Measurements from ENCODE around the gene TAAR8.
"Not testable (repeated sequence)": the region's sequence is repeated elsewhere in the genome, so short reads cannot be mapped to it uniquely, and the experiment has no call there.

TAAR8 gene

DNA sequence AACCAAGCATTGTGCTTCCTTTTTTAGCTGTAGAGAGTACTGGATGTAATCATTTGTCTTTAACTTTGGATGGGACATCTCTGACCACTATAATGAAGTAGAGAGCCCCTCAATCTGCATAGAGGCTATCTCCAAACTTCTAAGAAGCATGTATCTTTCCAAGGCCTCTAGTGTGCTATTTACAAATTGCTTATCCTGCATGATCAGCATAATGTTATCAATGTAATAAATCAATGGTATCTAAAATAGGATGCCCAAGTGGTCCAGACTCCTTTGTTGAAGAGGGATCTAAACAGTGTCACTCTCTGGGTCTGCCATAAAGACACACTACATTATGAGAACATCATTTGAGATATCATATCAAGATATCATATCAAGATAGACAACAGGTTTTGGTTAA is 7.6 kb upstream of the TAAR8 start:
- DNase-seq (ENCODE audit: low read depth in 2 of 2): no peak

DNA sequence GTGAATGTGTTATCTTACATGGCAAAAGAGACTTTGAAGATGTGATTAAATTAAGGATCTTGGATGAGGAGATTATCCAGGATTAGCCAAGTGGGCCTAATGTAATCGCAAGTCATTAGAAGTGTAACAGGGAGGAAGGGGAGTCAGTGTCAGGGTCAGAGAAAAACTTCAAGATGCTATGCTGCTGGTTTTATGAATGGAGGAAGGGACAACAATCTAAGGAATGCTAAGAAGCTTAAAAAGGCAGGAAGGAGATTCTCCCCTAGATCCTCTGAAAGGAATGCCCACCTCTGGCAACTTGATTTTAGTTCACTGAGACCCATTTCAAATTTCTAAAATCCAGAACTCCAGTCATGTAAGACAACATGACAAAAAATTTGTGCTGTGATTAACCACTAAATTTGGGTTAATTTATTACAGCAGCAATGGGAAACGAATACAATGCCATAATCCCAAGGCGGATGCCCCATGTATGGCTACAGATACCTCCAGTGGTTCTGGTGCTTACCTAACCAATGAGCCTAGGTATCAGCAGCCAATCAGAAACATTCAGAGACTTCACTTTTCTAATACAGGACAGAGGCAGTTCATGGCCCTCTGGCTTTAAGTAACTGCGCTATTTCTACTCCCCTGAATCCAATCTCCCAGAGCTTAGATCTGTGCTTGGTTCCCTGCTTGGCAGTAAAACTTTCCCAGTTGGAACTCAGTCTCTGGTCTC is 3.6 kb upstream of the TAAR8 start:
- no peak for DNase-seq (ENCODE audit: low read depth in 2 of 2)

DNA sequence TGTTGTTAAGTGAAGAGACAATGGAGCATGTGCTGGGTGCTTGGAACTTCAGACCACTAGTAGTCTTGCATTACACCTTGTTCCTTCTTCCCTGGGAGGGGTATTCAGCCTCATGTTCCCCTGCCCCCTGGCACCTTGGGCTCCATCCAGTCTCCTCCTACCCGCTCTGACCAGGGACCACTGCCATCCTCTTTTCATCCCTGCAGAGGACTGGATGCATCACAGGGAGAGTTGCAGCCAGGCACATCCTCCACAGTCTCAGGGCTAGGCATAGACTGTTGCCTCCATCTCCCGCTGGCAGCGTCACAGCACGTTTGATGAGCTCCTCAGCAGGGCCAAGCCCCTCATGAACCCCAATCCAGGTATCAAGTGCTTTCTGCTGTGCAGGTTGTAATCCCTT is 1.3 kb upstream of the TAAR8 start:
- no peak for DNase-seq (ENCODE audit: low read depth in 2 of 2)

DNA sequence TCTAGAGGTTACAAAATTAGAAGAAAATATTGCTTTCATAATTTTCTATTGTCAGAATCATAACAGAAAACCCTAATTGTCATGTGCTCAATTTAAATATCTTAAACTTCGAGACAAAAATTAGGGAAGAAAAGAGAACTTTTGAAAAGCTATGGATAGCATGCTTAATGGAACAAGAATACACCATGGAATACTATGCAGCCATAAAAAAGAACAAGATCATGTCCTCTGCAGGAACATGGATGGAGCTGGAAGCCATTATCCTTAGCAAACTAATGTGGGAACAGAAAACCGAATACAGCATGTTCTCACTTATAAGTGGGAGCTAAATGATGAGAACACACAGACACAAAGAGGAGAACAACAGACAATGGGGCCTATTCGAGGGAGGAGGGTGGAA is 7.6 kb downstream of the TAAR8 start:
- DNase-seq (ENCODE audit: low read depth in 2 of 2): not testable (repeated sequence)

DNA sequence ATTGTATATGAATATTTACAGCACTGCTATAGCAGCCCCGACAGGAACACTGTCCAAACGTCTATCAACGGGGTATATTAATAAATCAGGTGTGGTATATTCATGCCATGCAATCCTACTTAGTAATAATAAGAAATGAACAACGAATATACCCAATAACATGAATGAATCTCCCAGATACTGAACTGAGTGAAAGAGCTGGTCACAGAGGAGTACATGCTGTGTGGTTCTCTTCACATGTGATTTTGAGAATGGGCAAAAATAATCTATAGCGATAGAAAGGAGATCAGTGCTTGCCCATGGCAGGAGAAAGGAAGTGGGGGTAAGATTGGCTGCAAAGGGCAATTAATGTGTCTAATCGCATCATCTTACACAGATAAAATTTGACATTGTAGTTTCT is 13.9 kb downstream of the TAAR8 start:
- no peak for DNase-seq (ENCODE audit: low read depth in 2 of 2)

DNA sequence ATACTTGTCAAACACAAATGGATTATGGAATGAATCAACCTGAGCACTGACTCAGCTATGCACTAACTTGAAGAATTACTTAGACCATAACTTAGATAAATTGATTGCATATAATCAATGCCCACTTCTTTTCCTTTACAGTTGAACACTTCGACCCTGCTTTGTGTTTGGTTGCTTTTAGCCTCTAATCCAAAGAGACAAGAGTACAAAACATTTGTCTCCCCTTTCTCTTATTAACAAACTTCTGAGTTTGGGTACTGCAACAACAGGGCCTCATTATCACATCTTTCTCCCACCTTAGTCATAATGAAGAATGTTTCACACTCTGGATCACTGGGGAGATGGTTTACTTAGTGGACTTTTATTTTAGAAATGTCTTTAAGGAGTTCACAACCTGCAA is 15.1 kb downstream of the TAAR8 start:
- no peak for DNase-seq (ENCODE audit: low read depth in 2 of 2)

DNA sequence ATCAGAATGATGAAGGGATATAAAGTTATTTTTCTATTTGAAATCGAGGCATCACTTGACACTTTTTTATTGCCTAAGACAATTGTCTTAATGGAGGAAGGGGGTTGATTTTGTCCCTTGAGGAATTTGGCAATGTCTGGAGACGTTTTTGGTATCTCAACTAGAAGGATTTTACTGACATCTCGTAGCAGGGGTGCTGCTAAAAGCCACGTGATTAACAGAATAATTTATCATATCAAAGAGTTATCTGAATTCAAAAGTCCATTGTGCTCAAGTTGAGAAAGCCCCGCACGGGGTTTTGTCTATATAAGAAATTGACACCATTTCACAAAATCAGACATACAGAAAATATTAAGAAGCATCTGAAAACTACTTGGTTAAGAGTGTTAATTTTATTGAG is 16.1 kb downstream of the TAAR8 start:
- DNase-seq (ENCODE audit: low read depth in 2 of 2): no peak

DNA sequence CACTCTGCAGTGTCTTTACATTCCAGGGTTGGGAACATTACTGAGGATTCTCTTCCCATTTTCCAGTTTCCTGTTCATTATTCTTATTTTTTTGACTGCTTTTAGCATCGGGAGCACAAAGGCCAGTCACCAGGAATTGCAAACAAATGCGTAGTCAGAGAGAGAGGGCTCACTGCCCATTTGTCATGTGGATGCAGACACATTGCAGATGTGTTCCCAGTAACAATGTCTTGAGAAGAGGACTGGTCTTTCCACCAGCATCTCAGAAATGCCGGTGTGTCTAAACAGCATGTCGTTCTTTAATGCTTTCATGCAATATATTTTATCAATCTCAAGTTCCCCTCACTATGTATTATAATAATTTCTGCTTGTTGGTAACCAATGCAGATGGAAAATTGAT is 16.7 kb downstream of the TAAR8 start:
- no peak for DNase-seq (ENCODE audit: low read depth in 2 of 2)

DNA sequence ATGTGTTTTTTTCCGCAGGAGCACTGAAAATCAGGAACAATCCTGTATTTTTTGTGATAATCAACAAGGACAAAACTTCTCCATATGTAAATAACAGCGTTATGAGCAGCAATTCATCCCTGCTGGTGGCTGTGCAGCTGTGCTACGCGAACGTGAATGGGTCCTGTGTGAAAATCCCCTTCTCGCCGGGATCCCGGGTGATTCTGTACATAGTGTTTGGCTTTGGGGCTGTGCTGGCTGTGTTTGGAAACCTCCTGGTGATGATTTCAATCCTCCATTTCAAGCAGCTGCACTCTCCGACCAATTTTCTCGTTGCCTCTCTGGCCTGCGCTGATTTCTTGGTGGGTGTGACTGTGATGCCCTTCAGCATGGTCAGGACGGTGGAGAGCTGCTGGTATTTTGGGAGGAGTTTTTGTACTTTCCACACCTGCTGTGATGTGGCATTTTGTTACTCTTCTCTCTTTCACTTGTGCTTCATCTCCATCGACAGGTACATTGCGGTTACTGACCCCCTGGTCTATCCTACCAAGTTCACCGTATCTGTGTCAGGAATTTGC is 17.8 kb downstream of the TAAR8 start, which contains the start of gene TAAR6:
TSS of gene TAAR6 (plus strand) at position 102 of the 557 bp plus-strand sequence. CDS start at position 102, 0 bp downstream.
- DNase-seq (ENCODE audit: low read depth in 2 of 2): no peak

DNA sequence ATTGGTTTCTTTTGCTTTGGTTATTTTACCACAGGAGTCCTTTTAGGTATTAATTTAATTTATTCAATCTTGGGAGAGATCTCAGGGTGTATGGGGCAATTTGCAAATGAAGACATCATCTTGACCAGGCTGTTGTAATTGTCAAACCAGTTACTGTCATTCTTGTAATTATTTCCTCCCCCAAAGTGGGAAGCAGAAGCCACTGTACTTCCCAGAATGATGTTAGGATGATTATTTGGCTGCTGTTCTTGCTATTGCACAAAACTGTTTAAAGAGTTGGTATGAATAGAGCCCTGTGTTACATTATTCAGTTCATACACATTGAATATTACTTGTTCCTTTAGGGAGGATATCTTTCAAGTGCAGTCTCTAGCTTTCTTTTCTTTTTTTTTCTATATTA is 19.3 kb downstream of the TAAR8 start:
- DNase-seq (ENCODE audit: low read depth in 2 of 2): no peak

DNA sequence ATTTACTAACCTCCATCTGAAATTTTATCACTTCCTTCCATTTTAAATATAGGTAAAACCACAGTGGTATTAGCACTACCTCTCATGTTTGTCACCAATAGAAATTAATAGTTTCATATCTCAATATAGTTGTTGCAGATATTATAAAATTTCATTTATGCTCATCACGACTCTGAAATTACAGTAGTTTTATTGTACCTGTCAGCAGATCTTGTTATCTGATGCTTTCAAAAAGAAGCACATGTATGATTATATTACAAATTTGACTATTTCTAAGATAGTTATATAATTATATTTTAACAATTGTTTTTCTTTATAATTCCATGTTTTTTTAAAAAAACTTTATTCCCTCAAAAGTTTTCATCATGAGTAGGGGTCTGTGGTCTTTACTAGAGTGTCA is 32.2 kb downstream of the TAAR8 start:
- DNase-seq (ENCODE audit: low read depth in 2 of 2): no peak

DNA sequence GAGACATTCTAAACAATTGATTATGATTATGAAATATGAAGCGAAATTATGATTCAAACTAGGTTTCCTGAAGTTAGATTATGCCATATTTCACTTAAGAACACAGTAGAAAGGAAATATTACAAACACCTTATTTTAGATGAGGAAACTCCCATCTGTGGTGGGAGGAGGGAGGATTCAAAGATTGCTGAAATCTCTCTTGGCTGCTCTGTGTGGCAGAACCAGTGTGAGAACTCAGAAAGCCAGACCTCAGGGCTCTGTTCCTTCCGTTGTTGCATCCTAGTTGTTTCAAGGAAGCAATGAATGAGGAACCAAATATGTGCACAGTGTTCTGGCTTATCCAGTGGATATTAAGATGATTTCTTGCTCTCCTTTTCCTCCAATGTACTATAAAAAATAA is 35.0 kb downstream of the TAAR8 start:
- DNase-seq (ENCODE audit: low read depth in 2 of 2): no peak

DNA sequence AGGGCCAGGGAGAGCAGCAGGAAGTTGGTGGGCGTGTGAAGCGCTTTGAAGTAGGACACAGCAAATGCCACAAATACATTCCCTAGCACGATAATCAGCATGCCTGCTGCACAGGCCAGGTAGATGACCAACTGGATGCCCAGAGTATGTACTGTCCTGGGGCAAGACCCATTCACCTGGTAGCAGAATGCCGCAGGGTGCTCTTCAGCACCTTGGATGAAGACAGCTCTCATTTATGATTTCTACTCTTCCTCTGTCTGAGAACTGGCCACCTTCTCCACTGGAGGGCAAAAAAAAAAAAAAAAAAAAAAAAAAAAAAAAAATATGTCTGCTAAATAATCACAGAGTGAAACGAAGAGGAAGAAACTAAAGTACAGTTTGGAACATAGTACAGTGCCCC is 37.0 kb downstream of the TAAR8 start, which contains the start of gene TAAR5:
TSS of gene TAAR5 (minus strand) at position 288 of the 400 bp plus-strand sequence. CDS start at position 233, 55 bp downstream.
- no peak for DNase-seq (ENCODE audit: low read depth in 2 of 2)

DNA sequence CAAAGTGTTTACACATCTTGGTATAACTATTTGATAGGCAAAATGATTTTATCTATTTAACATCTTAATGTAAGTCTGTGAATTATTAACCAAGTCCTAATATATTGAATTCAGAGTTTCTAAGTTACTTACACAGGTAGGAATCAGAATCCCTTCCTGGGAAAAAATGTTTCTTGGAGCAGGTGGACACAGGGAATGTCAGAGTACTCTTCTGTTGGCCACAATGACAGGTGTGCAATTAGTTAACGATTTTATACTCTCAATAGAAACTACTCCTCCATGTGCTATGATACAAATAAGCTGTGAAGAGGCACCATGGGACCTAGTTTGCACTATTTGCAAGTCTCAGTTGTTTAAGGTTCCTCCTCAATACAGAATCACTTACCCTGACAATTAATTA is 37.9 kb downstream of the TAAR8 start:
- no peak for DNase-seq (ENCODE audit: low read depth in 2 of 2)

DNA sequence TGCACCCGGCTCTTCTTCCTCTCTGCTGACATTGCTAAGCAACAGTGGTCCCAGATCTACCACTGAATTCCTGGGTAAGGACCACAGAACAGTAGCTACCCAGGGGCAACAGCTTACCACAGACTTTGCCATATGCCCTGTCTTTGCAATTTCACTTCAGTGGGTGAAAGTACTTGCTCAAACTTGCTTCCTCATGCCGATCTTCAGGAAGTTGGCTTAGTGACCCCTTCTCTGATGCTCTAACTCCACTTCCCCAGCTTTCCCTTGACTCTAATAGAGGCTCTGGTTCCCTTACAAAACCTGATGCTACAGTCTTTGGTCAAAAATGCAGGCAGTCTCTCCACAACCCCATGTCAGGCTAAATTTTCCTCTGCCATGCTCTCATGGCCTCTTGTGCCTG is 40.4 kb downstream of the TAAR8 start:
- DNase-seq (ENCODE audit: low read depth in 2 of 2): no peak

DNA sequence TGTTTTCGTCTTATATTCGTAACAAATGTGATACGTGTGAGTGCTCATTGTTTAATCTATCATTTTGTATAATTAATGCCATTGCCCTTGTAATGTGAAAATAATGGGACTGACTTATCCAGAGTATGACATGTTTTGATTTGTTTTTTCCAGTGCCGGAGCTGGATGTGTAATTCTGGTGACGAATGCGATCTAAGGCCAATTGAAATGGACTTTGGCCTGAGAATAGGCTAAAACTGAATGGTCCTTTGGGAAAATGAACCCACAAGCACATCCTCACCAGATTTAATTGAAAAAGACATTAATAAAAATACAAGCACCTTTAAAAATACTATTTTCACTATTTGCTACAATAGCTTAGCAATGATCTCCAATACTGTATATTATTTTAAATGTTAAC is 43.7 kb downstream of the TAAR8 start:
- DNase-seq (ENCODE audit: low read depth in 2 of 2): no peak

DNA sequence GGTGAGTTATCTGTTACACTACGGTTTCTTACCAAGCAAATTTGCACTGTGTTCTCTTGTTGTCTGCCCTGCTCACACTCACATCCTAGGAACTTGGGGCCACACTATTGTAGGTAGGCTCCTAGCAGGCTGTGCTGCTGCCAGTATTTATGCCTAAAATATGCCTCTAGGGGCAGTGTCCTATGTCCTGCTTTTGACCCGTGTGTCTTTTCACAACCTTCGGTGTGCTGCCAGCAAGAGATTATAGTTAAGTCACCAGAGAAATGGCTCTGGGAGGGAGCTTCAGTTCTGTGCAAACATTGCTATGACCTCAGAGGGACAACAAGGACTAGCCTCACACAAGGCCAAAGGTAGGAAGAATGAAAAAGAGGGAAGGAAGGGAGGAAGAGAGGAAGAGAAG is 46.0 kb downstream of the TAAR8 start:
- DNase-seq (ENCODE audit: low read depth in 2 of 2): no peak

DNA sequence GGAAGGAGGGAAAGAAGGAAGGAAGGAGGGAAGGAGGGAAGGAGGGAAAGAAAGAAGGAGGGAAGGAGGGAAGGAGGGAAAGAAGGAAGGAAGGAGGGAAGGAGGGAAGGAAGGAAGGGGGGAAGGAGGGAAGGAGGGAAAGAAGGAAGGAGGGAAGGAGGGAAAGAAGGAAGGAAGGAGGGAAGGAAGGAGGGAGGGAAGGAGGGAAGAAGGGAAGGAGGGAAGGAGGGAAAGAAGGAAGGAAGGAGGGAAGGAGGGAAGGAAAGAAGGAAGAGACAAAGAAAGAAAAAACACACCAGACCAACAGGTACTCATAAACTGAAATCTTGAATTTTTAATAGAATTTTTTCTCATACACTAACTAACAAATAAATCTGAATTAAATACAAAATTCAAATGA is 48.4 kb downstream of the TAAR8 start:
- not testable (repeated sequence) for DNase-seq (ENCODE audit: low read depth in 2 of 2)

Data from stimulated activated CD8-positive, alpha-beta memory T cell treated with anti-CD3 and anti-CD28 coated beads, Interleukin-7, amount 100 ng/mL, for 1 hour (primary cell).